Measurements from ENCODE around the gene SLC13A4.

SLC13A4 gene

GRCh38 chr7:135715055-135715522 is 12.9 kb downstream of the SLC13A4 start:
- H3K9me3 Mint-ChIP-seq = no peaks in the 10 kb centered on the region
- no peaks in the 10 kb centered on the region for H3K4me1 Mint-ChIP-seq
- ATAC-seq = peak; percentile 33

GRCh38 chr7:135714534-135715009 is 13.4 kb downstream of the SLC13A4 start:
- H3K27me3 Mint-ChIP-seq = peaks cover 10% of the 10 kb centered on the region
- DNase-seq (no peak), ATAC-seq (peak; percentile 31)
- H3K9me3 Mint-ChIP-seq = no peaks in the 10 kb centered on the region
- no peak overlapping the region for H3K27ac Mint-ChIP-seq
- H3K4me1 Mint-ChIP-seq = no peaks in the 10 kb centered on the region
- H3K4me3 Mint-ChIP-seq = no peak overlapping the region

More at GRCh38 chr7:135715055-135715522, 12.9 kb downstream of the SLC13A4 start:
- Mint-ChIP-seq H3K4me3 (no peak overlapping the region), H3K27ac (no peak overlapping the region), H3K27me3 (peaks cover 15% of the 10 kb centered on the region)
- no peak for DNase-seq

GRCh38 chr7:135713836-135714470 is 14.0 kb downstream of the SLC13A4 start:
- Mint-ChIP-seq H3K9me3 (no peaks in the 10 kb centered on the region), H3K4me1 (no peaks in the 10 kb centered on the region), H3K27ac (no peak overlapping the region), H3K4me3 (no peak overlapping the region), H3K27me3 (peaks cover 7% of the 10 kb centered on the region)
- no peak for ATAC-seq
- no peak for DNase-seq

- H3K4me3 Mint-ChIP-seq = no peak overlapping the region
- ATAC-seq = no peak
- H3K4me1 Mint-ChIP-seq = no peaks in the 10 kb centered on the region
- H3K27ac Mint-ChIP-seq = peak overlapping the region in 1 of 2 donors; percentile 22
- no peak for DNase-seq
- no peaks in the 10 kb centered on the region for H3K9me3 Mint-ChIP-seq
- no peaks in the 10 kb centered on the region for H3K27me3 Mint-ChIP-seq
Observed at GRCh38 chr7:135712796-135713195, 15.2 kb downstream of the SLC13A4 start.

- Mint-ChIP-seq H3K4me1 (no peaks in the 10 kb centered on the region), H3K27me3 (no peaks in the 10 kb centered on the region), H3K9me3 (no peaks in the 10 kb centered on the region), H3K4me3 (no peak overlapping the region), H3K27ac (peak overlapping the region in 1 of 2 donors; percentile 60)
- ATAC-seq = no peak
- DNase-seq = no peak
Observed at GRCh38 chr7:135712182-135712782, 15.7 kb downstream of the SLC13A4 start.

- Mint-ChIP-seq H3K9me3 (no peaks in the 10 kb centered on the region), H3K4me3 (no peak overlapping the region), H3K27ac (no peak overlapping the region), H3K4me1 (no peaks in the 10 kb centered on the region), H3K27me3 (no peaks in the 10 kb centered on the region)
- no peak for DNase-seq
- ATAC-seq = no peak
Observed at GRCh38 chr7:135711139-135711469, 16.9 kb downstream of the SLC13A4 start.

- H3K27me3 Mint-ChIP-seq = no peaks in the 10 kb centered on the region
- DNase-seq = peak in 1 of 2 donors; percentile 15
- no peak overlapping the region for H3K27ac Mint-ChIP-seq
- no peaks in the 10 kb centered on the region for H3K4me1 Mint-ChIP-seq
- peak; percentile 48 for ATAC-seq
- no peaks in the 10 kb centered on the region for H3K9me3 Mint-ChIP-seq
- H3K4me3 Mint-ChIP-seq = no peak overlapping the region
Observed at GRCh38 chr7:135710417-135711138, 17.4 kb downstream of the SLC13A4 start.

- Mint-ChIP-seq H3K9me3 (no peaks in the 10 kb centered on the region), H3K27me3 (no peaks in the 10 kb centered on the region), H3K4me1 (no peaks in the 10 kb centered on the region), H3K4me3 (no peak overlapping the region), H3K27ac (no peak overlapping the region)
- DNase-seq (no peak), ATAC-seq (no peak)
Observed at GRCh38 chr7:135709508-135709907, 18.5 kb downstream of the SLC13A4 start.

- Mint-ChIP-seq H3K4me1 (no peaks in the 10 kb centered on the region), H3K27me3 (no peaks in the 10 kb centered on the region), H3K9me3 (no peaks in the 10 kb centered on the region), H3K27ac (no peak overlapping the region), H3K4me3 (no peak overlapping the region)
- no peak for DNase-seq
- no peak for ATAC-seq
Observed at GRCh38 chr7:135708041-135708440, 19.9 kb downstream of the SLC13A4 start.

GRCh38 chr7:135707570-135707966 is 20.4 kb downstream of the SLC13A4 start:
- H3K27me3 Mint-ChIP-seq = no peaks in the 10 kb centered on the region
- no peak for ATAC-seq
- DNase-seq = no peak
- no peaks in the 10 kb centered on the region for H3K4me1 Mint-ChIP-seq
- H3K27ac Mint-ChIP-seq = no peak overlapping the region
- H3K4me3 Mint-ChIP-seq = no peak overlapping the region
- H3K9me3 Mint-ChIP-seq = no peaks in the 10 kb centered on the region

GRCh38 chr7:135706858-135707569 is 21.0 kb downstream of the SLC13A4 start:
- Mint-ChIP-seq H3K4me1 (no peaks in the 10 kb centered on the region), H3K27me3 (no peaks in the 10 kb centered on the region), H3K9me3 (no peaks in the 10 kb centered on the region), H3K27ac (no peak overlapping the region), H3K4me3 (no peak overlapping the region)
- ATAC-seq (no peak), DNase-seq (no peak)

GRCh38 chr7:135706038-135706742 is 21.8 kb downstream of the SLC13A4 start:
- Mint-ChIP-seq H3K9me3 (no peaks in the 10 kb centered on the region), H3K27ac (no peak overlapping the region), H3K27me3 (no peaks in the 10 kb centered on the region), H3K4me1 (no peaks in the 10 kb centered on the region), H3K4me3 (no peak overlapping the region)
- DNase-seq (no peak), ATAC-seq (no peak)

GRCh38 chr7:135704698-135705097 is 23.3 kb downstream of the SLC13A4 start:
- H3K4me1 Mint-ChIP-seq = no peaks in the 10 kb centered on the region
- no peak overlapping the region for H3K4me3 Mint-ChIP-seq
- H3K9me3 Mint-ChIP-seq = no peaks in the 10 kb centered on the region
- no peak for ATAC-seq
- H3K27ac Mint-ChIP-seq = no peak overlapping the region
- H3K27me3 Mint-ChIP-seq = no peaks in the 10 kb centered on the region
- DNase-seq = no peak

GRCh38 chr7:135704074-135704473 is 23.9 kb downstream of the SLC13A4 start:
- H3K4me1 Mint-ChIP-seq = no peaks in the 10 kb centered on the region
- ATAC-seq = peak; percentile 41
- no peaks in the 10 kb centered on the region for H3K27me3 Mint-ChIP-seq

More at GRCh38 chr7:135704074-135704473, 23.9 kb downstream of the SLC13A4 start:
- Mint-ChIP-seq H3K4me3 (no peak overlapping the region), H3K9me3 (no peaks in the 10 kb centered on the region), H3K27ac (no peak overlapping the region)
- DNase-seq = no peak
